Ovary (tissue), 3 donors: ENCODE results near the gene PTPRU.

ENCODE experiments used
- CTCF ChIP-seq, 3 donors: fragments of 450-650 bp in 2 of 3; fragments of 200-600 bp in 1 of 3; IDR thresholded peaks; one replicate each; pipeline versions ENCODE4 v1.5.1 to v1.8.0; 2016 to 2022; ENCODE audit warnings: antibody characterized with exemption in 3 of 3, mild to moderate bottlenecking in 1 of 3
- POLR2A ChIP-seq: fragments of 450-650 bp; IDR thresholded peaks from one replicate; pipeline ENCODE4 v1.6.1; 2017; ENCODE audit warnings: antibody characterized with exemption, mild to moderate bottlenecking, moderate library complexity
- donor health status: DM: no; HTN: no; CAD: no.

DNA sequence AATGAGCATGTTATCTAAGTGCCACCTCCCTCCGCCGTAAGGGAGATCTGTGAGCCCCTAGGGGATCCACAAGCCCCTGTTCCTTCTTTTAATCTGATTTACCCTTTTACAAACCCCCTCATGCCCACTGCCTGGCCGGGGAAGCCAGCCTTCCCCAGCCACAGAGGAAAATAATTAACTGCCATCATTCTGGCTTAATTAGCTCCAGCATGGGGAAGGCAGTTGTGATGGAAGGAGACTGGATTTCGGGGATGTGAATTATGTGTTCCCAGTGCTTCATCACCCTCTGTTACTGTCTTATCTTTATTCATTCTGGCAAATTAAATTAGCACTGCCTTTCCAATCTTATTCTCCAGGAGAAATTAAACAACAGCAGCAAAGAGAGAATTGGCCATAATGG is 135.8 kb downstream of the PTPRU start:
- TF ChIP-seq CTCF (IDR thresholded peaks at IDR 0.05) (no peak), POLR2A (no peak)
